HG03521 (cell line): Measurements from ENCODE around the gene TFDP2.
"Not testable (repeated sequence)": the region's sequence is repeated elsewhere in the genome, so short reads cannot be mapped to it uniquely, and the experiment has no call there.

Experiments
- ATAC-seq: cut with Tn5 transposase; IDR thresholded peaks from one replicate; pipeline ENCODE4 v1.9.1; 2021; ENCODE audit warnings: mild to moderate bottlenecking, moderate library complexity; ENCODE audit not compliant: unreplicated experiment

The TFDP2 gene

GRCh38 chr3:142027300-142027699, 122.0 kb downstream of the TFDP2 start:
- no peak for ATAC-seq

- no peak for ATAC-seq
Measured at GRCh38 chr3:142026333-142026732, 123.0 kb downstream of the TFDP2 start.

- peak; percentile 72 for ATAC-seq
Measured at GRCh38 chr3:142022381-142022780, 127.0 kb downstream of the TFDP2 start.

- ATAC-seq: no peak
Measured at GRCh38 chr3:142021127-142021526, 128.2 kb downstream of the TFDP2 start.

- ATAC-seq: peak; percentile 37
Measured at GRCh38 chr3:142019794-142020320, 129.5 kb downstream of the TFDP2 start.

GRCh38 chr3:142013993-142014392, 135.4 kb downstream of the TFDP2 start:
- no peak for ATAC-seq

GRCh38 chr3:142013326-142013980, 135.9 kb downstream of the TFDP2 start:
- ATAC-seq: no peak

- ATAC-seq: no peak
Measured at GRCh38 chr3:142009029-142009428, 140.3 kb downstream of the TFDP2 start.

GRCh38 chr3:142007710-142008399, 141.5 kb downstream of the TFDP2 start:
- ATAC-seq: no peak

- ATAC-seq: not testable (repeated sequence)
Measured at GRCh38 chr3:142004957-142005356, 144.4 kb downstream of the TFDP2 start.

- no peak for ATAC-seq
Measured at GRCh38 chr3:142004025-142004424, 145.3 kb downstream of the TFDP2 start.

- no peak for ATAC-seq
Measured at GRCh38 chr3:142003291-142003690, 146.1 kb downstream of the TFDP2 start.

- no peak for ATAC-seq
Measured at GRCh38 chr3:142000325-142000870, 148.9 kb downstream of the TFDP2 start.

GRCh38 chr3:141998669-141999290, 150.6 kb downstream of the TFDP2 start:
- ATAC-seq: no peak

- ATAC-seq: no peak
Measured at GRCh38 chr3:141996437-141996836, 152.9 kb downstream of the TFDP2 start.

- no peak for ATAC-seq
Measured at GRCh38 chr3:141994856-141995255, 154.5 kb downstream of the TFDP2 start.

GRCh38 chr3:141992512-141992911, 156.8 kb downstream of the TFDP2 start:
- ATAC-seq: no peak

- no peak for ATAC-seq
Measured at GRCh38 chr3:141986548-141987107, 162.7 kb downstream of the TFDP2 start.

GRCh38 chr3:141981084-141981483, 168.3 kb downstream of the TFDP2 start:
- ATAC-seq: no peak

- ATAC-seq: no peak
Measured at GRCh38 chr3:141979050-141979671, 170.2 kb downstream of the TFDP2 start.

- not testable (repeated sequence) for ATAC-seq
Measured at GRCh38 chr3:141974777-141975176, 174.6 kb downstream of the TFDP2 start.
